Upper lobe of left lung (tissue), 6 donors: Measurements from ENCODE around the gene LRP1B. TPM values are rescaled to one million over a fixed set of nuclear protein-coding genes. Genes with fewer than 3 reads are reported as not detected.

ENCODE experiments used
- ATAC-seq, 2 donors: fragments of 200-7000 bp; cut with Tn5 transposase; one replicate each; pipeline ENCODE4 v1.9.1; 2022; ENCODE audit warnings: mild to moderate bottlenecking in 2 of 2, moderate library complexity in 2 of 2; ENCODE audit not compliant: low FRiP score in 2 of 2
- DNase-seq, 2 donors: peaks; one replicate each; pipeline ENCODE4 v3.0.0-alpha.2; 2019 to 2020
- H3K27ac ChIP-seq, 4 donors: fragments of 200-600 bp; sonication (generic); one replicate each; pipeline ENCODE4 v1.5.1; 2016 to 2019
- H3K27me3 ChIP-seq, 4 donors: fragments of 200-600 bp; sonication (generic); one replicate each; pipeline ENCODE4 v1.5.1; 2017 to 2019
- H3K36me3 ChIP-seq, 4 donors: fragments of 200-600 bp; sonication (generic); one replicate each; pipeline ENCODE4 v1.5.1; 2016 to 2019
- H3K4me1 ChIP-seq, 4 donors: fragments of 200-600 bp; sonication (generic); one replicate each; pipeline ENCODE4 v1.5.1; 2018 to 2019
- H3K4me3 ChIP-seq, 4 donors: fragments of 200-600 bp; sonication (generic); one replicate each; pipeline ENCODE4 v1.5.1; 2017 to 2019; ENCODE audit warnings: mild to moderate bottlenecking in 2 of 4, moderate library complexity in 1 of 4
- H3K9me3 ChIP-seq, 4 donors: fragments of 200-600 bp; sonication (generic); one replicate each; pipeline ENCODE4 v1.5.1; 2018 to 2019
- CTCF ChIP-seq, 6 experiments: fragments of 450-650 bp in 4 of 6; fragments of 200-600 bp in 2 of 6; sonication (generic) in 2 of 6; IDR thresholded peaks; one replicate each; pipeline ENCODE4 v1.5.1; 2016 to 2019; ENCODE audit warnings: antibody characterized with exemption in 6 of 6
- EP300 ChIP-seq, 4 donors: sonication (generic); formaldehyde crosslinking; IDR thresholded peaks; one replicate each; pipeline ENCODE4 v1.5.1; 2017; ENCODE audit warnings: antibody characterized with exemption in 4 of 4, control low read depth in 2 of 4
- POLR2A ChIP-seq, 4 donors: fragments of 450-650 bp; IDR thresholded peaks; one replicate each; pipeline ENCODE4 v1.5.1; 2016 to 2017; ENCODE audit warnings: antibody characterized with exemption in 4 of 4, mild to moderate bottlenecking in 2 of 4
- POLR2AphosphoS5 ChIP-seq, 2 donors: sonication (generic); formaldehyde crosslinking; IDR thresholded peaks; one replicate each; pipeline ENCODE4 v1.5.1; 2017; ENCODE audit warnings: antibody characterized with exemption in 2 of 2
- WGBS, 2 donors: methylation state at CpG; one replicate each; pipeline ENCODE4 v1.1.5; 2017 to 2018; 5-methylcytosine and 5-hydroxymethylcytosine counted together
- total RNA-seq, 6 donors: library from RNA; depleted of rRNA in 4 of 6; stranded (reverse); fragments of >200 nt in 4 of 6; gene quantifications; one replicate each; pipeline versions ENCODE4 v1.1.0 to v1.2.1, GENCODE V29; 2016 to 2021
- donor health status: DM: no; HTN: no; CAD: no; lungs with moderate emphysema.
- donor health status: DM: no; HTN: yes; CAD: no; lungs with severe emphysema.

Gene LRP1B
- total RNA-seq, 6 donors from 2014 or later = under 0.01 to 0.46 (median 0.11) TPM

- TF ChIP-seq CTCF (IDR thresholded peaks at IDR 0.05) (no peak), POLR2AphosphoS5 (IDR thresholded peaks at IDR 0.05) (no peak), POLR2A (IDR thresholded peaks at IDR 0.05) (no peak), EP300 (IDR thresholded peaks at IDR 0.05) (no peak)
- Histone ChIP-seq H3K36me3 (no peaks in the 10 kb centered on the region), H3K4me1 (no peaks in the 10 kb centered on the region), H3K27ac (no peak overlapping the region), H3K9me3 (peaks cover 0 to 4% (median 0%) of the 10 kb centered on the region in 4 donors), H3K4me3 (no peak overlapping the region), H3K27me3 (no peaks in the 10 kb centered on the region)
- no peak for DNase-seq
- no peak for ATAC-seq
Measured at GRCh38 chr2:141439524-141439923, 691.3 kb downstream of the LRP1B start.

GRCh38 chr2:141438536-141438935 lies 692.3 kb downstream of the LRP1B start:
- ATAC-seq = no peak
- TF ChIP-seq EP300 (IDR thresholded peaks at IDR 0.05) (no peak), CTCF (IDR thresholded peaks at IDR 0.05) (no peak), POLR2A (IDR thresholded peaks at IDR 0.05) (no peak), POLR2AphosphoS5 (IDR thresholded peaks at IDR 0.05) (no peak)
- Histone ChIP-seq H3K4me3 (no peak overlapping the region), H3K36me3 (no peaks in the 10 kb centered on the region), H3K27ac (no peak overlapping the region), H3K9me3 (peaks cover 0 to 4% (median 0%) of the 10 kb centered on the region in 4 donors), H3K27me3 (no peaks in the 10 kb centered on the region), H3K4me1 (no peaks in the 10 kb centered on the region)
- no peak for DNase-seq
- WGBS, 2 donors = 71 to 77% methylated on average over 1 of the region's 1 CpG

GRCh38 chr2:141437521-141437920 lies 693.3 kb downstream of the LRP1B start:
- ATAC-seq (no peak), DNase-seq (no peak)
- H3K4me3 ChIP-seq = no peak overlapping the region
- H3K27ac ChIP-seq = no peak overlapping the region
- no peaks in the 10 kb centered on the region for H3K27me3 ChIP-seq
- H3K4me1 ChIP-seq = no peaks in the 10 kb centered on the region
- peaks cover 0 to 4% (median 0%) of the 10 kb centered on the region in 4 donors for H3K9me3 ChIP-seq
- 84 to 88% methylated on average over 1 of the region's 1 CpG for WGBS, 2 donors
- no peaks in the 10 kb centered on the region for H3K36me3 ChIP-seq
- no peak for TF ChIP-seq POLR2AphosphoS5 (IDR thresholded peaks at IDR 0.05)
- no peak for TF ChIP-seq POLR2A (IDR thresholded peaks at IDR 0.05)
- no peak for TF ChIP-seq EP300 (IDR thresholded peaks at IDR 0.05)
- TF ChIP-seq CTCF (IDR thresholded peaks at IDR 0.05) = no peak

DNA sequence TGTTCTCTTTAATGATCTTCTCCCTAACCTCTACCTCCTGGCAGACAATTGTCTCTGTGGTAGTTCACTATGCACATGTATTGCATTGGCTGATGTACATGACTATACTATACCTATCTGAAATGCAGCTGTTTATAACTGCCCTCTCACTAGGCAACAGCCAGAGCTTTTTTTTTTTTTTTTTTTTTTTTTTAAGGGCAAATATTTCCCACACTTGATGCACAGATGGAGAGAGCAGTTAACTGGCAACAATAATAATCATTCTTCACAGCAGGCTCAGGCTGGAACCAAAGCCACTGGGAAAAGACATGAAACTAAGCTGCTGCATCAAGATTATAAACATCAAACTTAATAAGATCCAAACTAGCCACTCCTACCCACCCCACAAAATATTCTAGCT lies 707.7 kb downstream of the LRP1B start:
- Histone ChIP-seq H3K27me3 (no peaks in the 10 kb centered on the region), H3K36me3 (no peaks in the 10 kb centered on the region), H3K9me3 (no peaks in the 10 kb centered on the region), H3K4me1 (no peaks in the 10 kb centered on the region), H3K27ac (no peak overlapping the region), H3K4me3 (no peak overlapping the region)
- DNase-seq (no peak), ATAC-seq (no peak)
- TF ChIP-seq EP300 (IDR thresholded peaks at IDR 0.05) (no peak), POLR2A (IDR thresholded peaks at IDR 0.05) (no peak), POLR2AphosphoS5 (IDR thresholded peaks at IDR 0.05) (no peak), CTCF (IDR thresholded peaks at IDR 0.05) (no peak)

DNA sequence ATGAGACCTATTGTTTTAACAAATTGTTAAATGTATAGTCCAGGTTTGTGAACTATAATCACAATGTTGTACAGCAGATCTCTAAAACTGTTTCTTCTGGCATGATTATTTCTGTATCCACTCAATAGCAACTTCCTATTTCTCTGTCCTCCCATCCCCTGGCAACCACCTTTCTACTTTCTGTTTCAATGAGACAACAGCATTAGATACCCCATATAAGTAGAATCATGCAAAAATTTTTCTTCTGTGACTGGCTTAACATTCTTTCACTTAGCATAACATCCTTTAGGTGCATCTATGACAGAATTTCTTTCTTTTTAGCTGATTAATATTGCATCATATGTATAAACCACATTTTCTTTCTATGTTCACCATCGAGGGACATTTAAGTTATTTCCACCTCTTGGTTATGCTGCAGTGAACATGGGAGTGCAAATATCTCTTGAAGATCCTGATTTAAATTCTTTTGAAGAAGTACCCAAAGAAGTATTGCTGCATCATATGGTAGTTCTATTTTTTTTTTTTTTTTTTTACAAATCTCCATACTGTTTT lies 713.5 kb downstream of the LRP1B start:
- ATAC-seq (no peak), DNase-seq (no peak)
- no peaks in the 10 kb centered on the region for H3K27me3 ChIP-seq
- WGBS, 2 donors = 71 to 83% methylated on average over 1 of the region's 1 CpG
- no peaks in the 10 kb centered on the region for H3K4me1 ChIP-seq
- no peak overlapping the region for H3K27ac ChIP-seq
- no peak overlapping the region for H3K4me3 ChIP-seq
- TF ChIP-seq CTCF (IDR thresholded peaks at IDR 0.05) = no peak
- TF ChIP-seq POLR2AphosphoS5 (IDR thresholded peaks at IDR 0.05) = no peak
- TF ChIP-seq POLR2A (IDR thresholded peaks at IDR 0.05) = no peak
- no peak for TF ChIP-seq EP300 (IDR thresholded peaks at IDR 0.05)
- no peaks in the 10 kb centered on the region for H3K9me3 ChIP-seq
- no peaks in the 10 kb centered on the region for H3K36me3 ChIP-seq
